HG03439 (cell line): ENCODE measurements around the gene RTEL1.
"Not testable (repeated sequence)": the region's sequence is repeated elsewhere in the genome, so short reads cannot be mapped to it uniquely, and the experiment has no call there.

ENCODE experiments used
- ATAC-seq: cut with Tn5 transposase; IDR thresholded peaks from one replicate; pipeline ENCODE4 v1.9.1; 2021; ENCODE audit warnings: mild to moderate bottlenecking, moderate library complexity; ENCODE audit not compliant: unreplicated experiment

RTEL1 gene

DNA sequence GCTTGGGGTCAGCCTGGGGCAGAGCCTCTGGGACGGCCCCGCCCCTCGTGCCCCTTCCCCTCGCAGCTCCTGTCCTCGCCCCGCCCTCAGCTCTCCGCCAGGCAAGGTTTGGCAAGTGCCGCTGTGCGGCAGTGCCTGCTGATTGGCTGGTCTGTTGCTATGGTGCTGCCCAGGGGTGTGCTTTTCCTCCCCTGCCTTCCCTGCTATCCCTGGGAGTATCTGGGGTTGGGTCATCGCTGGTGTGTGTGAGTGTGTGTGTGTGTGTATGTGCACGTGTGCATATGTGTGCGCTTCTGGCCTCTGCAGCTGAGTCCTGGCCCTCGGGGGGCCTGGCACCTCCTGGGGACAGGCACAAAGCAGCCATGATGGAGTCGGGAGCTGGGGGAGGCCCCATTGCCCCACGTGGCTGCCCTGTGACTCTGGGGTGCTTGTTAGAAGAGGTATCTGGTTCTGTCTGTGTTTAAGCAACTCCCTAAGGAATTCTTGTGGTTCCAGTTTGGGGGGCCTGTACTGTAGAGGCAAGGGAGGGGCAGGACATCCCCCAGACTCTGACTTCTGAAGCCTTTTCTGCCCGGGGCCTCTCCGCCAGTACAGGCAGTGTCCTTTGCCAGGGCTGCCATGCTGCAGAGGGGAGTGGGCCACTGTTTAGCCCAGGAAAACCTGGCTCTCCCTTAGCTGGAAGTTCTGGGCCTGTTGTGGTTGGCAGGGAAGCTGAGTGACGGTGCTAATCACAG is 6.9 kb downstream of the RTEL1 start:
- no peak for ATAC-seq

DNA sequence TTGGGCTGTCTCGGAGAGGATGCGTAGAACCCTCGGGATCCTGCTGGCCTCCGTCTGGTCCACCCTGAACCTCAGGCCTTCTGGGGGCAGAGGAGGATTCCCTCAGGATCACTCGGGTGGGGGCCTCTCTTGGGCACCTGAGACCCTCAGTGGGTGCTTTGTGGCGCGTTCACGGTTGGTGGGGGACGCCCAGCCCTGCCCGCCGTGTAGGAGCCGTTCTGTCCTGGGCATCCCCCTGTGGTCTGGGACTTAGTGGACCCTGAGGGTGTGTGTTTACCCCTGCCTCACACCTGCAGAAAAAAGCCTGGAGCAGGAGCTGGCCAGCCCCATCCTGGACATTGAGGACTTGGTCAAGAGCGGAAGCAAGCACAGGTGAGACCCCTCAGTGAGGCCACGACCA is 7.6 kb downstream of the RTEL1 start:
- no peak for ATAC-seq

DNA sequence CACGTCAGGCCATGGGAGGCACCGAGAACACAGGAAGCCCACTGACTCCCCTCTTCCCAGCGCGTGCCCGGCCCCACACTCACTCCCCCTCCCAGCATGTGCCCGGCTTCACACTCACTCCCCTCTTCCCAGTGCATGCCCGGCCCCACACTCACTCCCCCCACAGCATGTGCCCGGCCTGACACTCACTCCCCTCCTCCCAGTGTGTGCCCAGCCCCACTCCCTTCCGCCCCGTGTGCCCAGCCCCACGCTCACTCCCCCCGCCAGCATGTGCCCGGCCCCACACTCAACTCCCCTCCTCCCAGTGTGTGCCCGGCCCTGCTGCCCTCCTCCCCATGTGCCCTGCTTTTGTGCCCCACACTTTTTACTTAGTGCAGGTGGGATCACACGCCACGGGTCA is 9.7 kb downstream of the RTEL1 start:
- ATAC-seq, result no peak

DNA sequence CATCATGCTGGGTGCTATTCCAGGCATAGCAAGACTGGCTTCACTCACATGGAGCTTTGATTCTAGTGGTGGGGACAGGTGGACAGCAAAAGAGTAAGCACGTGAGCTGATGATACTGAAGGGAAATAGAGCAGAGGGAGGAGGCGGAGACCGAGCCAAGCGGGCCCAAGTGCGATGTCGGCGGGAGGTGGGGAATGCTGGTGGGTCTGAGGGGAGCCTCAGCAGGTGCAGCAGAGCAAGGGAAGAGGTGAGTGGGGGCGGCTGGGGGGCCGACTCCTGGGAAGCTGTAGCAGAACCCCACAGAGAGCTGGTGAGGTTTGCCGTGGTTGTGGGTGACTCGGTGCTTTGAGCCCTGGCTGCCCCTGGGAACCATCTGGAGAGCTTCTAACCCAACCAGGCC is 10.2 kb downstream of the RTEL1 start:
- ATAC-seq, result no peak

DNA sequence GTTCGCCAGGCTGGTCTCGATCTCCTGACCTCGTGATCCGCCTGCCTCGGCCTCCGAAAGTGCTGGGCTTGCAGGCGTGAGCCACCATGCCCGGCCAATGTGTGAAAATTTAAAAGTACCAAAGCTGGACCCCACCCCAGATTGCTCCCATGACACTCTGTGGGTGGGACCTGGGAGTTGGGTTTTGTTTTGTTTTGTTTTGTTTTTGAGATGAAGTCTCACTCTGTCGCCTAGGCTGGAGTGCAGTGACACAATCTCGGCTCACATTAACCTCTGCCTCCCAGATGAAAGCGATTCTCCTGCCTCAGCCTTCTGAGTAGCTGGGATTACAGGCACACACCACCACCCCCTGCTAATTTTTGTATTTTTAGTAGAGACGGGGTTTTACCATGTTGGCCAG is 13.6 kb downstream of the RTEL1 start:
- not testable (repeated sequence) for ATAC-seq

DNA sequence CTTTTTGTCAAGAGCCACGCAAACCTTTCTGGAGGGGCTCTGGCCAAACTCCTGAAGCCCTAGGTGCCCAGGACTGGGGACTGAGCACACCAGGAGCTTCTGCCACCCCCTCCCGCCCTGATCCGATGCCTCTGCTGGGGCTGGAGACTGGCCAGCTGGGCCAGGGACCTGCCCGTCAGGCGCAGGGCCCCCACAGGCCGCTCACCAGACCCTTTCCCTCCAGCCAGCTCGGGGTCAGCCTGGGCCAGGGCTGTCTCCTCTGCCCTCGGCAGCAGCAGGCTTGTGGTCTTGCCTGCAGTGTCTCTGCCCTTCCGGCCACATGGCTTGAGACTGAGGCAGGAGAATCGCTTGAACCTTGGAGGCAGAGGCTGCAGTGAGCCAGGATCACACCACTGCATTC is 14.6 kb downstream of the RTEL1 start:
- ATAC-seq, result no peak

DNA sequence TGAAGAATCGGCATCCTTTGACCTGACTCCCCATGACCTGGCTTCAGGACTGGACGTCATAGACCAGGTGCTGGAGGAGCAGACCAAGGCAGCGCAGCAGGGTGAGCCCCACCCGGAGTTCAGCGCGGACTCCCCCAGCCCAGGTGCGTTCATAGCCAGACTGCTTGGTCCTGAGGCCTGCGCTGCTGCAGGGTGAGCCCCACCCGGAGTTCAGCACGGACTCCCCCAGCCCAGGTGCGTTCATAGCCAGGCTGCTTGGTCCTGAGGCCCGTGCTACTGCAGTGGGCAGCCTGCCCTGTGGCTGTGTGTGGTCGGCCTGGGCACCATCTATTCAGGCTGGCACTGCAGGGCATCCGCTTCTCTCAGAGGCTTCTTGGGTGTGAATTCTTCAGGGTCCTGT is 15.8 kb downstream of the RTEL1 start:
- ATAC-seq, result no peak

DNA sequence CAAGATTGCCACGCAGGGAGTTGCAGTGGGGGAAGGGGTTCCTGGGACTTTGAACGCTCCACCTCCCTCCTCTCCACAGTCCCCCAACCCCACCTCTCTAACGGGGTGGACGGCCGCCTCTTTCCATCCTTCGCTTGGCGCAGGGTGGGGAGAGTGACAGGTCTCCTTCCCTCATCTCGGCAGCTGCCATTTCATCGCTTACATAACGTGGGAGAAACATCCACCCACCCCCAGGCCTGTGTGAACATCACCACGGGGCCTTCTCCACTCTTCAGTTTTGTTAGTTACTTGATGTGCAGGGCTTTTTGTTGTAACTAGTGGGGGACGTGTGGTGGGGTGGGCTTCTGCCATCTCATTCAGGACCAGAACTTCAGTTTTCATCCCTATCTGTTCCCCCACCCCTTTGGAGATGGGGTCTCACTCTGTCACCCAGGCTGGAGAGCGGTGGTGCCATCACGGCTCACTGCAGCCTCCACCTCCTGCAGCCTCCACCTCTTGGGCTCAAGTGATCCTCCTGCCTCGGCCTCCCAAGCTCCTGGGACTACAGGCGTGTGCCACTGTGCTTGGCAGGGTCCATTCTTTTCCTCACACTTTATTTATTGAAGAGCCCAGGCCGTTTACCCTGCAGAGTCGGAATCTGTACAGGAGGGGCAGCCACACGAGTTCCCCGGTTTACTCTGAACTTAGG is 17.7 kb downstream of the RTEL1 start:
- ATAC-seq, result no peak

DNA sequence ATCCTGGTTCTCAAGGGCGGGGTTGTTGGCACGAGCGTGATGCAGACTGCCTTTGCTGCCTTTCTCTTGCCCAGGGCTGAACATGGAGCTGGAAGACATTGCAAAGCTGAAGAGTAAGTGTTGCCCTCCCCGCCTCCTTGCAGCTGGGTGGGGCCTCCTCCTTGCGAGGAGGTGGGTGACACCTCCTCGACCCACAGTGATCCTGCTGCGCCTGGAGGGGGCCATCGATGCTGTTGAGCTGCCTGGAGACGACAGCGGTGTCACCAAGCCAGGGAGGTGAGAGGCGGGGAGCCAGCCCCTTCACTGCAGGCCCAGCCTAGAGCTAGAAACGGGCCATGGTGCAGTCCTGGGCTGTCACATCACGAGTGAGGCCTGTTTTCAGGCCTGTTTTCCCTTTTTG is 20.0 kb downstream of the RTEL1 start:
- no peak for ATAC-seq

DNA sequence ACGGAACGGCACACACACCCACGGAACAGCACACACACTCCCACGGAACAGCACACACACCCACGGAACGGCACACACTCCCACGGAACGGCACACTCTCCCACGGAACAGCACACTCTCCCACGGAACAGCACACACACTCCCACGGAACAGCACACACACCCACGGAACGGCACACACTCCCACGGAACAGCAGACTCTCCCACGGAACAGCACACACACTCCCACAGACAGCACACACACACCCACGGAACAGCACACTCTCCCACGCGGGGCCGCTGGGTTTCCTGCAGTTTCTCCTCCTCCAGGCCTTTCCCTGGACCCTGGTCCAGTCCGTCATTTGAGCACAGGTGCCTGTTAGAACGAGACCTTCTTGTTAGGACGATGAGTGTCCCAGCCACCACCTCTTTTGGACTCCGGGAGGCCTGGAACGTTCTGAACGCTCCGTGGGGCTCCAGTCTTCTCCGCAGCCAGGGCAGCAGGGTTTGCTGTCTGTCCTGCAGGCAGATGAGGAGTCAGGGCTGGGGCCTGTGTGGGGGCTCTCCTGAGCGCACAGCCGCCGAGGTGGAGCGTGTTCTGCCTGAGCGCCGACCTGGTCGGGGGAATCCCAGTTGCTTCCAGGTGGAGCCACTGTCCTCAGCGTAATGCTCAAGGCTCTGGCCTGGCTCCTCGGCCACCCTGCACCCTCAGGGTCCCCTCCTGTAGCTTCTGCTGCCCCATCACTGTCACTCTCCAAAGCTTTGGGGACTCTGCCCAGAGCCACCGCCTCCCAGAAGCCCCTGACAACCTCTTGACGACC is 20.8 kb downstream of the RTEL1 start:
- no peak for ATAC-seq

DNA sequence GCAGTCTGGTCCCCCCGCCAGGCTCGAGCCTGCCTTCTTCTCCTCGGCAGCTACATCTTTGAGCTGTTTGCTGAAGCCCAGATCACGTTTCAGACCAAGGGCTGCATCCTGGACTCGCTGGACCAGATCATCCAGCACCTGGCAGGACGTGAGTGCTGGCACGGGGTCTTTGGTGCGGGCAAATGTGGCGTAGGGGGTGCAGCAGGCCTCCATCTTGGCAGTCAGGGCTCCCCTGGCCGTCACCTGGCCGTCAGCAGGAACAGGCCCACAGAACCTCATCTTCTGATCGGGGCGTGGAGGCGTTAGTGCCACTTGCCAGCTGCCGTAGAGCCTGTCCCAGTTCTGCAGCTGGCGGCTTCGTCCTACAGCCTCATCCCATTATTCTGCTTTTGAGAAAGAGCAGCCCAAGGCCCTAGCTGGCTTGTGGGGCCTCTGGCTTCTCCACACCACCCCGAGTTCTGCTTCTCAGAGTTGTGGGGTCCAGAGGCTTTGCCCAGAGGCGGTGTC is 21.7 kb downstream of the RTEL1 start:
- ATAC-seq, result no peak

DNA sequence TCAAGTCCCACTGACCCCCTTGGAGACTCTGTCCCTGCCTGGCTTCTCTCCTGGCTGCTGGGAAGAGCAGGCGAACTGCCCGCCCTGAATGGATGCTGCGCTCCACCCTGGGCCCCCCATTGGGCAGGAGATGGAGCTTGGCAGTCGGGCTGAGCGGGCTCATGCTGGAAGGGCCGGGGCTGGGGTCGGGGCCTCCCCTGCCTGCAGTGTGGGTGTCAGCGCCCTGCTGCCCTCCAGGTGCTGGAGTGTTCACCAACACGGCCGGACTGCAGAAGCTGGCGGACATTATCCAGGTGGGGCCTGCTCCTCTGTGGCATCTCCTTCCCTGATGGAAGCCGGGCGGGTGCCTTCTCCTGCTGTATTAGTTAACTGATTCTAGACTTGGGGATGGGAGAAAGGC is 22.3 kb downstream of the RTEL1 start:
- ATAC-seq, result no peak

DNA sequence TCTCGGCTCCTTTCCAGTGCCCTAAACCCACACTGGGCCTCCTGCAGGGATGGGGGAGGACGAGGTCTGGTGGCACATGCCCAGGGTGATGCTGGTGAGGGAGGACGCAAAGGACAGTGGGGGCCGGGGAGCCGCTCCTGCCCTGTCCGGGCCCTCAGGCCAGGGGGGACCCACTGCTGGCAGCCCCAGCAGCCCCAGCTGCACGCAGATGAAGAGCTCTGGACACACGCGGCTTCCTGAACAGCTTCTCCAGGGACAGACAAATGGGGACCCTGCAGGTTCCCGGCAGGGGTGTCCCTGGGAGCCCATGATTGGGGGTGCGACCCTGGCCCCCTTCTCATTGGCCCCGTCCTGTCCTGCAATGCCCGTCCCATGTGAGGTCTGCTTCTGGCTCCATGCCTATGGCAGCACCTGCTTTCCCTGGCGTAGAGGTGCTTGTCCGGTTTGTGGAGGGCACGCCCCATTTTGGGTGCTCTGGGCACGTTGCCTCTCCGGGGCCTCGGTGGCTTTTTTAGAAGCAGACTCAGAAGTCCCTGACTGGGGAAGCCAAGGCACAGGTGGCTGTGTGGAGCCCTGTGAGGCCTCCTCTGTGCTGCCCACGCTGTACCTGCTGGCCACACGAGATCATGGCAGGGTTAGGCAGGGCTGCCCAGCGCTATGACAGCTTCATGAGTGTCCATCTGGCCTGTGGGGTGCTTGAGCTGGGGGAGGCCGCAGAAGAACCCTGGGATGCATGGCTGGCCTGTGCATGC is 22.9 kb downstream of the RTEL1 start:
- ATAC-seq, result no peak

DNA sequence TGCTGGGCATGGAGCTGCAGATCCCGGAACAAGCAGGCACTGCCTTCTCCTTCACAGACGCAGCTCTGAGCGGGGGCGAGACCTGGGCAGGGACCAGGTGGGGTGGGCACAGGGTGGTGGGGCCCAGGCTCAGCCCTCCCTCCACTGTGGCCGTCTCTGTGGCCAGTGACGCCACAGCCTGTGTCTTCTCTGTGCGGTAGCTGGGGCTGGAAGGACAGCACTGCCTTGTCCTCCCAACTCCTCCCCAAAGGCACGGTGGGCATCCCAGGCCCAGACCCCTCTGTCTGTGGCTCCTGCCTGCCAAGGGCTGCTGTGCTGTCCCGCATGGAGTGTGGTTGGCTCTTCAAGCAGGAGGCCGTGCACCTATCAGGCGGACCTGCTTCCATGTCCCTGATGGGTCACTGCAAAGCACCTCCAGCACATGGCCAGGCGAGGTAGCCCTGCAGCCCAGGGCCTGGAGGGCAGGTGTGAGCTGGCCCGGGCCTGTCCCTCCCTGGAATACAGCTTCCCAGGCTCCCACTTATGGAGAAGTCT is 23.6 kb downstream of the RTEL1 start:
- no peak for ATAC-seq

DNA sequence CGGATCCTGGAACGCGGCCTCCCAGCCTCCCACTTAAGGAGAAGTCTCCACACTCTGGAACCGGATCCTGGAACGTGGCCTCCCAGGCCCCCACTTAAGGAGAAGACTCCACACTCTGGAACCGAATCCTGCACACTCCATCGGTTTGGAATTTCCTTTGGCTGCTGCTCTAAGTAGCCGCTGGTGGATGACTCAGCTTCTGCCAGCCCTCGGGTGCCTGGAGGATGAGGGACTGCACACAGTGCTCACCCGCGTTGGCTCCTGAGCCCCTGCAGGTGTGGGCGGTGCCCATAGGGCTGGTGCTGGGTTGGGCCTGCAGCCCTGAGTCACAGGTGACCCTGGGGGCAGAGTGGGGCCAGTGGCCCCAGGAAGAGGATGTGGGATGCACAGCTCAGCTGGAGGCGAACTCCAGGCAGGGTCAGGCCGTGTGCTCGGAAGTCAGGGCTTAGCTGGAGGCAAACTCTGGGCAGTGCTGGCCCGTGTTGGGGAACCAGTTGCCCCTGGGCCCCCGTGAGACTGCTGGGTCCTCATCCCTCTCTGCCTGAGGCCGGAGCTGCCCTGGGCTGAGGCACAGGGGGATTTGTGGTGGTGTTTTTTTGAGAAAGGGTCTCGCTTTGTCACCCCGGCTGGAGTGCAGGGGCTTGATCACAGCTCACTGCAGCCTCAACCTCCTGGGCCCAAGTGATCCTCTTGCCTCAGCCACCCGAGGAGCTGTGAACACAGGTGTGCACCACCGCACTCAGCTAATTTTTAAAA is 24.4 kb downstream of the RTEL1 start:
- ATAC-seq, result no peak

DNA sequence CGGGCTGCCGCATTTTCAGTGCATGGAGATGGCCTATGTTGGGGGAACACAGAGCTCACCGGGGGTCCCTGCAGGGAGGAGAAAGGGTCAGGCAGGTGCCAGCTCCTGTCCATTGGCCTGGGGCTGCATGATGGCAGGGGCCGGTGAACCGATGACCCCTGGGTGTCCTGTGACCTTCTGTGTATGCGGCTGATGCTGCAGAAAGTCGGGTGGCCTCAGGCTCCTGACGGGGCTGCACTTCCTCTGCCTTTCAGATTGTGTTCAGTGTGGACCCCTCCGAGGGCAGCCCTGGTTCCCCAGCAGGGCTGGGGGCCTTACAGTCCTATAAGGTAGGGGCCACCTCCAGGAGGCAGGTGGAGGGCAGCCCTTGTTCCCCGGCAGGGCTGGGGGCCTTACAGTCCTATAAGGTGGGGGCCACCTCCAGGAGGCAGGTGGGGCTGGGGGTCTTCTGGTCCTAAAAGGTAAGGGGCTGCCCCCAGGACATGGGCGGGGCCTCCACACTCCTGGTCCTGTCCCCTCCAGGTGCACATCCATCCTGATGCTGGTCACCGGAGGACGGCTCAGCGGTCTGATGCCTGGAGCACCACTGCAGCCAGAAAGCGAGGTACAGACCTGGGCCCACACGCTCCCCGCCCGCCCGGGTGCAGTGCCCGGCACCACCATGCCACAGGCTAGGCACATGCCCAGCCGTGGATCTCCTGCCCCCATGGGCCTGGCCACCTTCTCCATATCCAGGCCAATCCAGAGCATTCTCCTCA is 27.3 kb downstream of the RTEL1 start:
- ATAC-seq, result no peak

DNA sequence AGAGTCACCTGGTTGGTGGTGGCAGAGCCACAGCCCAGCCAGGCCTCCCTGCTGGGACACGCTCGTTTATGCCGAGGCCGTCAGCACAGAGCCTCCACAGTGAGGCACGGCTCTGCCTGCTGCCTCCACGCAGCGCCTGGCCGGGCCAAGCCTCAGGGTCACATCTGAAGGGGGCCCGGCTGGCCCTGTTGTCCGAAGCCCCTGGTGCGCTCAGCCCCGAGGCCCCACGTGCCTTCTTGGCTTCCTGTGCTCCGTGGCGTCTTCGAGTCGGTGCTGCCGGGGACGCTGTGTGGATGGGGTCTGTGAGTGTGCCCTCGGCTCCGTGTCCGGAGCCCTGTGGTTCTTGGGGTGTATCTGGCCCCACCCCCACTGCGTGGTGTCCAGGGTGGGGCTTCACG is 28.0 kb downstream of the RTEL1 start:
- ATAC-seq, result no peak

DNA sequence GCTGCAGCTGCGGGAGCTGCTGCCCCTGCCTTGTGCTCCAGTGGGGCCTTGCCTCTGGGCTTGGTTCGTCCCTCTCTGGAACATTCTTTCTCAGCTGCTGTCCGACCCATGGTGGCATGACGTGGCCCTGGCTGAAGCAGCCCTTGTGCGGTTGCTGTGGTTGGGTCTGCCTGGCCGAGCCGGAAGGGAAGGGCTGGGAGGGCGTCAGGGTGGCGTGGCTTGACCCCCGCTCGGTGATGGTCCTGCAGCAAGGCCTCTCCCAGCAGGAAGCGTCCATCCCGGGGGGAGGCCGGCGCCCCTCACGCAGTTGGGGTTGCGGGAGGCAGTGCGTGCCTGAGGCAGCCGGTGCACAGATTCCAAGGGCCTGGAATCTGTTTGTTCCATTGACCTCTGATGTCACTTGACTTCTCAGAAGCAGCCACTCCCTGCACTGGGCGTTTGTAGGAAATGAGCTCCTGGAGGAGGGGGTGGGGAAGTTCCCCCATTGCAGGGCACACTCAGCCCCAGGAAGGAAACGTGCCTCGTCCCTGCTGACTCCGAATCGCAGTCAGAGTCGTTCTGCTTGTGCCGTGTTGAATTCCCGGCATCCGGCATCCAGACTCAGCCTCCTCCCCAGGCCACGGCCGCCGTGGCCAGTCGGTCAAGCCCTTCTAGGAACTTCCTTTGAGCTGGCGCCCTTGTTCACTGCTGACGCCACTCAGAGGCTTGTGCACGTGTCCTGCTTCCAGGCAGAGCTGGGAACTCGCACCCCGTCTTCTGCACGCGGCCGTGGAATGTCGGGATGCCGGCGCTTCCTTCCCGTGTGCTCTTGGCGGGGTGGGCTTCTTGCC is 28.6 kb downstream of the RTEL1 start:
- ATAC-seq, result no peak
